K562 treated with DMSO at 1 percent for 12 hours (cell line): ENCODE measurements around the gene AQP11. TPM values are rescaled to one million over a fixed set of nuclear protein-coding genes. Genes with fewer than 3 reads are reported as not detected.

Experiments used
- total RNA-seq: library from RNA; unstranded; fragments of 300-600 nt; gene quantifications from 2 replicates; pipeline ENCODE4 v1.2.3, GENCODE V29; 2022; ENCODE audit not compliant: insufficient read depth

AQP11 gene, protein sequence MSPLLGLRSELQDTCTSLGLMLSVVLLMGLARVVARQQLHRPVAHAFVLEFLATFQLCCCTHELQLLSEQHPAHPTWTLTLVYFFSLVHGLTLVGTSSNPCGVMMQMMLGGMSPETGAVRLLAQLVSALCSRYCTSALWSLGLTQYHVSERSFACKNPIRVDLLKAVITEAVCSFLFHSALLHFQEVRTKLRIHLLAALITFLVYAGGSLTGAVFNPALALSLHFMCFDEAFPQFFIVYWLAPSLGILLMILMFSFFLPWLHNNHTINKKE
- 1.3 and 3.6 TPM in 2 replicates for total RNA-seq

DNA sequence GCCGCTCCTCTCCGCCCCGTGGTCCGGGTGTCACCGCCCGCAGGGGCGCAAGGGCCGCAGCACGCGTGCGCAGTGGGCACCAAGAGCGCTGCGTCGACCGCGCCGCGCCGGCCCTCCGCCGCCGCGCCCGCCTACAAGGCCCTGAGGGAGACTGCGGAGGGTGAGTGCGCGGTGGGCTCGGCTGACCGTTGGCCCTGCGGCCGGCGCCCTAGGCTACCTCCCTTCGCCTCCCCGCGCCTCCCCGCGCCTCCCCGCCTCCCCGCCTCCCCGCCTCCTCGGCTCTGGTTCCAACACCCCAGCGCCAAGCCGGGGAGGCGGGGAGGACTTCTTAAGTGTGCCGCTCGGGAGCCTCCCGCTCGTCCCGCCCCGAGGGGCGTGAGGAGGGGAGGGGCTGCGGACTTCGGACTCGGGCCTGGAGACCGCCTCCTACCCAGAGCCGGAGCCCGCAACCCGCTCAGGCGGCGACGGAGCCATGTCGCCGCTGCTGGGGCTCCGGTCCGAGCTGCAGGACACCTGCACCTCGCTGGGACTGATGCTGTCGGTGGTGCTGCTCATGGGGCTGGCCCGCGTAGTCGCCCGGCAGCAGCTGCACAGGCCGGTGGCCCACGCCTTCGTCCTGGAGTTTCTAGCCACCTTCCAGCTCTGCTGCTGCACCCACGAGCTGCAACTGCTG is at the start of gene AQP11:
Gene AQP11 (plus strand): TSS at position 433 of the 673 bp plus-strand sequence. CDS start 40 bp downstream, at position 473.

GRCh38 chr11:77637345-77638165 is 47.8 kb downstream of the AQP11 start, which contains the start of gene CLNS1A:
CLNS1A (minus strand) TSS chr11:77637794; CDS start chr11:77637714, 80 bp downstream.

Other genes with a start within 250 kb of the AQP11 start
- gene PAK1, start 115.9 kb upstream of the AQP11 start, total RNA-seq, result 7.0 and 14.4 TPM in 2 replicates
- 109 and 131 TPM in 2 replicates for gene CLNS1A, start 47.8 kb downstream of the AQP11 start, total RNA-seq
- gene RSF1, start 230.8 kb downstream of the AQP11 start, total RNA-seq, result 28.7 and 30.5 TPM in 2 replicates
- gene AAMDC, start 231.2 kb downstream of the AQP11 start, total RNA-seq, result 63.6 and 76.3 TPM in 2 replicates